Activated naive CD4-positive, alpha-beta T cell treated with anti-CD3 and anti-CD28 coated beads, Interleukin-2, amount 50 U/mL, for 16 hours (primary cell): ENCODE data around the gene RAET1L.
"Not testable (repeated sequence)": the region's sequence is repeated elsewhere in the genome, so short reads cannot be mapped to it uniquely, and the experiment has no call there.

Source experiments
- DNase-seq: peaks from one replicate; pipeline ENCODE4 v3.0.0-alpha.2; 2020

Gene RAET1L

GRCh38 chr6:150025201-150025917, at the start of gene RAET1L:
RAET1L (minus strand) TSS chr6:150025532; CDS start chr6:150025471, 61 bp downstream.
- no peak for DNase-seq

- no peak for DNase-seq
These were observed 49.7 kb upstream of the RAET1L start for GRCh38 chr6:150075034-150075421.

- not testable (repeated sequence) for DNase-seq
These were observed 49.2 kb upstream of the RAET1L start for GRCh38 chr6:150074396-150075033.

- DNase-seq = no peak
These were observed 46.9 kb upstream of the RAET1L start for GRCh38 chr6:150072201-150072600.

GRCh38 chr6:150070236-150070818, 45.0 kb upstream of the RAET1L start:
- DNase-seq = no peak

- DNase-seq = no peak
These were observed 44.4 kb upstream of the RAET1L start for GRCh38 chr6:150069706-150070105.

- DNase-seq = peak; percentile 67
These were observed 43.7 kb upstream of the RAET1L start, which contains the start of gene ULBP3 for GRCh38 chr6:150068720-150069648. ULBP3 (minus strand) TSS chr6:150069121; CDS start chr6:150069066, 55 bp downstream.

GRCh38 chr6:150068151-150068550, 42.8 kb upstream of the RAET1L start:
- DNase-seq = no peak

- no peak for DNase-seq
These were observed 39.8 kb upstream of the RAET1L start for GRCh38 chr6:150065083-150065482.

- DNase-seq = no peak
These were observed 38.3 kb upstream of the RAET1L start for GRCh38 chr6:150063640-150064039.

- not testable (repeated sequence) for DNase-seq
These were observed 34.6 kb upstream of the RAET1L start for GRCh38 chr6:150059973-150060372.

- DNase-seq = no peak
These were observed 33.7 kb upstream of the RAET1L start for GRCh38 chr6:150058986-150059385.

- no peak for DNase-seq
These were observed 33.0 kb upstream of the RAET1L start for GRCh38 chr6:150058231-150058792.

- DNase-seq = no peak
These were observed 32.2 kb upstream of the RAET1L start for GRCh38 chr6:150057501-150057951.

GRCh38 chr6:150056916-150057315, 31.6 kb upstream of the RAET1L start:
- no peak for DNase-seq

GRCh38 chr6:150056156-150056555, 30.8 kb upstream of the RAET1L start:
- DNase-seq = no peak

- DNase-seq = no peak
These were observed 29.8 kb upstream of the RAET1L start for GRCh38 chr6:150055131-150055530.

GRCh38 chr6:150053450-150053849, 28.1 kb upstream of the RAET1L start:
- no peak for DNase-seq

- no peak for DNase-seq
These were observed 25.5 kb upstream of the RAET1L start for GRCh38 chr6:150050846-150051245.

GRCh38 chr6:150048099-150048498, 22.8 kb upstream of the RAET1L start:
- DNase-seq = no peak

GRCh38 chr6:150046943-150047342, 21.6 kb upstream of the RAET1L start:
- DNase-seq = no peak

GRCh38 chr6:150044621-150045145, 19.4 kb upstream of the RAET1L start:
- DNase-seq = no peak
